Measurements from ENCODE around the gene SPARC.

SPARC gene

DNA sequence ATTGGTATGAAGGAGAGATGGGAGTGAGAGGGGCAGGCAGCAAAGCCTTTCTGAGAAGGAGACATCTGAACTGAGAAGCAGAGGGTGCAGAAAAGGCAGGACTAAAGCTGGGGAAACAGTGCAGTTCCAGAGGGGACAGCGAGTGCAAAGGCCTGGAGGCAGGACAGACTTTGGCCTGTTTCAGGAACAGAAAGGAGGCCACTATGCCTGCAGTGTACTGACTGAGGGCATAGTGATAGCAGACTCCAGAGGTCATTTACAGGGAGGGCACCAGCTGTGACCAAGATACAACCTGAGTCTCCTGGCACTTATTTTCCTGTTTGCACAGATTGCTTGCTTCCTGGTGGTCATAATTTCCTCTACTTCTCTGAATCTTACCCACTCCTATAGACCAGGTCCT is 29.6 kb downstream of the SPARC start:
- DNase-seq: no peak

DNA sequence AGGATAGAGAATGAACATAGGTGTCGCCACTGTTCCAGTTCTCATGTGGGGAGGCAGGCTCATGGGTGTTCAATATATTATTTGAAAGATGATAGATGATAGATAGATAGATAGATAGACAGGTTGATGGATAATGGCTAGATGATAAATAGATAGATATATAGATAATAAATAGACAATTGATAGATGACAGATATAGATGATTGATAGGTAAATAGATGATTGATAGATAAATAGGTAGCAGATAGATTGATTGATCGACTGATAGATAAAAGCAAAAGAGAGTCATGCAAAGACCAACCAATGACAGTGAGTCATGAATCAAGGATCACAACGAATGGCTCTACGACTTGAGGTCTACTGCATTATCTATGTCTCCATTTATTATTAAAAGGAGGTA is 30.4 kb downstream of the SPARC start:
- DNase-seq: no peak

DNA sequence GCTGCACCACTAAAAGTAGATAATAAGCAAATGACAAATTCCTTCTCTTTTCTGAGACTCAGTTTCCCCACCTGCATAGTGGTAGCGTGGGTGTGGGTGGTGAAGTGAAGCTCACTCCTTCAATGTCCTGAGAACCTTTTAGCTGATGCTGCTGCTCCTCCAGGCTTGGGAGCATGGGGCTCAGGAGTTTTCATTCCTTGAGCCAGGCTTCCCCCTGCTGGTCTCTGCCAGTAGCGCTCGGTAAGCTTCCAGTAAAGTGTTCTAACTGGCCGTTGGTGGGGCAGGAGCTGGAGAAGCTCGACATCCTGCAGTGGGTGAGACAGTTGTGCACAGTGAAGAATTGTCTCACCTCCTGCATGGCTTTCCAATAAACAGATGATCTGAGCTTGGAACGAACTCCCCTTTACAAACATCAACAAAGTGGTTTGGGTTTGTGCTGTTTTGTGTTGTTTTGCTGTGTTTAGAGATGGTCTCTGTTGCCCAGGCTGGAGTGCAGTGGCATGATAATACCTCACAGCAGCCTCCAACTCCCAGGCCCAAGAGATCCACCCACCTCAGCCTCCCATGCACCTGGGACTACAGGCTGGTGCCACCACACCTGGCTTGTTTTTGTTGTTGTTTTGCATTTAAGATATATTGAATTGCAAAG is 34.6 kb downstream of the SPARC start:
- DNase-seq: peak; percentile 76

DNA sequence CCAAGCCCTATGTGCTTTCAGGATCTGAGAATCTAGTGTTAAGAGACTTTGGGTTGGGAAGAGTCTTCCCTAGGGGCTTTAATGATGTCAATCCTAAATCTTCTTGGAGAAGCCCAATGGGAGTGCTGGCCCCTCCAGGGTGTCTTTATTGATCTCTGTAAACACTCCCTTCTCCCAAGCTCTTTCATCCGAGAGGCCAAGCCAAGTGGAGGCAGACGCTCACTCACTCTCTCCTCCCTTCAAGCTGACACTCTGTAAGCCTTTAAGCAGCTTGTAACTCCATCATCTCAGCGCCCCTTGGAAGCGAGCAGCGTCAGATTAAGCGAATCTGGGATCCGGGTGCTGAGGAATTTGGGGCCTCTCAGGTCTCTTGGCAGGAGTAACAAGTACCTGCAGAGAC is 37.7 kb downstream of the SPARC start:
- DNase-seq: no peak

DNA sequence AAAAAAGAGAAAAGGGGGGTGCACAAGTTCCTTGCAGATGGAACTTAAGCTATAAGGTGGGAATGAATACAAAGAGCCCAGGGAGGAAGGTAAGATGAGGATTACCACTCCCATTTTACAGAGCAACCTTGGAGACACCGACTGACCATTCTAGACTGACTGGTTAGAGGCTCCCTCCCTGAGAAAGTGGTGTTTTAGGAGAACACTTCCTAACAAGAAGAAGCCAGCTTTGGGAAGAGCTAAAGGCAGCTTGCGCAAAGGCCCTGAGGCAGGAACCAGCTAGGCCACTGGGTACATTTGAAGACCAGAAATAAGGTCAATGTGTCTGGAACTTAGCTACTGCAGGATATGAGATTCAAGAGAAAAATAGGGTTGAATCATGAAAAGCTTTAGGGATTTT is 38.6 kb downstream of the SPARC start:
- DNase-seq: no peak

DNA sequence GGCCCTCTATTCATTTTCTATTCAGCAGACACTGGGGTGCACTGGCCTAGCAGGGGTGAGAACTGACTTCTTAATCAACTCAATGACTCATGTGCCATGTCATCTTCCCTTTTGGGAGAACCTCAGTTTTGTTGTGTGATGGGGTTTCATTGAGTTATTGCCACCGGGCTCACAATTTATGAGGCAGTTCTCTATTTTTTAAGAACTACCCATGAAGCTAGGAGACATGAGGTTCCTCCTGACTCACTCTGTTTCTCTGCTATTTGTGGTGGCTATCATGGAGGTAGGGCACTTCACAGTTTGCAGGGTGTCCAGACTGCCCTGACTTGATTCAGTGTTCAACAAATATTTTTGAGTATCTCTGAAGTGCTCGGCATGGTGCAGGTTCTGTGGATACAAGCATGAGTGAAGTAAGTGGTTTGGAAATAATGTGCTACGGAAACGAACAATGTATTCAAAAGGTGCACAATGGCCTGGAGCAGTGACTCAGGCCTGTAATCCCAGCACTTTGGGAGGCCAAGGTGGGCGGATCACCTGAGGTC is 39.3 kb downstream of the SPARC start:
- peak; percentile 18 for DNase-seq

DNA sequence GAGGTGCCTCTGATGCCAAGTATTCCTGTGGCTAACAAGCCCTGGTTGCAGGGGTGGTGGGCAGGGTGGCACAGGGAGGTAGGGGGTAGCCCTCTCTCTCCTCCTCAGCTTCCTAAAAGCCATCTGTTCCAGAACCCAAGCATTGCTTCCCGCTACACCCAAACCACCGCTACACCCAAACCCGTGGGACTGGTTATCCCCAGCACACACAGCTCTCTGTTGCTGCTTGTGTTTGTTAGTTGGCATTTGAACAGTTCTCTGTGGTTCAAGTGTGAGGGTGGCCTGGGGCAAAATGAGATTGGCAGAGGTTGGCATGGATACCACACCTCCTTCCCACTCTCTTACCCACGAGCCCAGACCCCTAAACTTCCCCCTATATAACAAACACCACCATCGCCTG is 40.4 kb downstream of the SPARC start:
- no peak for DNase-seq

DNA sequence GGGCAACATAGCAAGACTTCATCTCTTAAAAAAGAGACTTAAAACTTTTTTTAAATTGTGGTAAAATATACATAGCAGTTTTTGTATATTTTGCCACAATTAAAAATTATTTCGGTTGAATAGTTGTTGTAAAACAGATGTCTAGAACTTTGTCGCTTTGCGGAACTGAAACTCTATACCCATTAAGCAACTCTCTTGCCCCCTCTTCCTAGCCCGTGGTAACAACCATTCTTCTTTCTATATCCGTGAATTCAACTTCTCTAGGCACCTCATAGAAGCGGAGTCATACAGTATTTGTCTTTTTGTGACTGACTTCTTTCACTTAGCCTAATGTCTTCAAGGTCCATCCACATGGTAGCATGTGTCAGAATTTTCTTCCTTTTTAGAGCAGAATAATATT is 43.3 kb downstream of the SPARC start:
- DNase-seq: no peak

DNA sequence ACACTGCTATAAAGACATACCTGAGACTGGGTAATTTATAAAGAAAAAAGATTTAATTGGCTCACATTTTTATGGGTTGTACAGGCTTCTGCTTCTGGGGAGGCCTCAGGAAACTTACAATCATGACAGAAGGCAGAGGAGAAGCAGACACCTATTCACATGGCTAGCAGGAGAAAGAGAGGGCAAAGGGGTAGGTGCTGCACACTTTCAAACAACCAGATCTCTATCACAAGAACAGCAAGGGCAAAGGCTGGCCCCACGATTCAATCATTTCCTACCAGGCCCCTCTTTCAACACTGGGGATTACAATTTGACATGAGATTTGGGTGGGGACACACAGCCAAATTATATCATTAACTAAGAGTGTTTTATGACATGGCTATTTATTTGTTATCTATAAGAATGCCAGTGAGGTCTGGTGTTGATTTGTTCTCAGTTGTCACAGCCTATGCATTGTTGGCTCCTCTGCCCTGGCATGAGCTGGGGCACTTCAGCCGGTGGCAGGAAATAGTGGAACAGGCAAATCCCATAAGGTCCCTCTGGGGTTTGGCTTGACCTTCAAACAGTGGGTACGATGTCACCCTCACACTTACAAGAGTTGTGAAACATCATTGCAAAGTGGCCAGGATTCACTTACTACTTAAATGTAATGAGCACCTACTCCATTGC is 44.1 kb downstream of the SPARC start:
- no peak for DNase-seq

DNA sequence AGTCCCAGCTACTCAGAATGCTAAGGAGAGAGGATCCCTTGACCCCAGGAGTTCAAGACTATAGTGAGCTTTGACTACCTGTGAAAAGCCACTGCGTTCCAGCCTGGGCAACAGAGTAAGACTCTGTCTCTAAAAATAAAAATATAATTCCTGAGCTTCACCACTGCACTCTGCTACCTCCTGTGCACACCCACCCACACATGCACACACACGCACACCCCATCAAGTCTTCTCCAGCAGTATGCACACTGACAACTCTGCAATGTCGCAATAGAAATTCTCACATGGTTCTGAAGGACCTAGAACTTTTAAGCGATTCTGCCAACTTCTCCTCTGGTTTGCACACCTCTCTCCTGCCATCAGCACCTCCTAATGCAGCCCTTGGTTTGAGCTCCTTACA is 48.1 kb downstream of the SPARC start:
- no peak for DNase-seq

DNA sequence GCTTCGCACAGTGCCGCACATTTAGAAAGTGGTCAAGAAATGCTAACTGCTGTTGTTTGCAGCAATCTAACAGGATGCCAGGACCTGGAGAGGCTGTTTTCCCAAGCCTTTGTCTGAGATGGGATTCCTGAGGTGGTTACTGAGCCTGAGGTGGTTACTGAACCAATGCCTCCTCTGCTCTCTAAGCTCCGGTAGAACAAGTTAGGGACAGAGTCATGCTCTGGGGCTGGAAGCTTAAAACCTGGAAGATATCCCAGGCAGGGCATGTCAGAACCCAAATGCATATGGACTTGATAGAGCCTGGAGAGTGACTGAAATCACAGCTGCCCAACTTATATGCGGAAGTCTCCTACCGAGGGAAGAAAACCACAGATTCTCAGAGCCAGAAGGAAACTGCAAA is 49.0 kb downstream of the SPARC start:
- no peak for DNase-seq

DNA sequence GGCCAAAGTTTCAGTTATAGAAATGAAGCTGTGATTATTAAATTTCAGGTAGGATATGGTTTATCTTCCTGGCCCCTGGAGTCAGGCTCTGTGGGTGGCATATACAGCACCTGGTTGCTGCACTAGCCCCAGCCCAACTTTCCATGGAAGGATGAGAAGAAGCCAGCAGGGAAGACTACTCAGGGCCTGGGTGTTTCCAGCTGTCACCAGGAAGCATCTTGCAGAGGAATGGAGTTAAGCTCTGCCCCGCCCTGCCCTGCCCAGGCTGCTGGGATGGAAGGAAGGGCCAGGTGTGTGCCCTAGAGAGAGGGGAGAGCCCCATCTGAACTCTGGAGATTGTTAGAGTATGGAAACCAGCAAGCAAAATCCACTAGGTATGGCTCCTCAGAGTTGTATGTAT is 52.8 kb downstream of the SPARC start:
- DNase-seq: no peak

DNA sequence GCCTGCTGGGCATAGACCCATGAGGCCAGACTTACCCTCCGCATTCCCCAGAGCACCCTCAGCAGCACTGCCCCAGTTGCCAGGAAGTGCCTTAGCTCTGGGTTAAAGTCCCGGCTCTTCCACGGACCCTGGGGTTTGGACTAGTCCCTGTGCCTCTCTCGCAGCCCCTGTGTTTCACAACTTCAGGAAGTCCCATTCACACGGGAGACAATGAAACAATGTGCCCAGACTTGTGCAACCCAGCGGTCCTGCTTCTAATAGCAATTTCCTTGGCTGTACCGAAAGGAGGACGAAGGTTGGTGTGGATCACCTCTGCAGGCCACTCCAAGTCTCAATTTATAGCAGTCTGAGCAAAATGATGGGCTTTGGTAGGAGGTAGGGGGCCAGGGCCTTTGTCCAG is 53.8 kb downstream of the SPARC start:
- no peak for DNase-seq

DNA sequence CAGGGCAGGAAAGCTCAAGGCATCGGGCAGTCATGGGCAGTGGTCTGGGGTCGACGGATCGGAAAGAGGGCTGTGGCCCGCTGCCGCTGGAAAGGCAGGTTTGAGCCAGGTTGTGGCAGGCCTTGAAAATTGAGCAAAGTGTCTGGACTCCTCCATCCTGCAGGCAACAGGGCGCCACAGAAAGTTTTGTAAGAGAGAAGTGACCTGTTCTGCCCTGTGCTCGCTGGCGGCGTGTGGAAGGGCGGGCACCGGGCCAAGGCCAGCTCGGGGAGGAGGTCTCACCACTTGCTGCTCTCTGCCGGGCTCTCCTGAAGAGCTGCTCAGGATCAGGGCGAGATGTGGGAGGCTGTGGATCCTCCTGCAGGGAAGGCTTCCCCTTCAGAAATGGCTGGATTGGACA is 54.2 kb downstream of the SPARC start:
- DNase-seq: no peak

DNA sequence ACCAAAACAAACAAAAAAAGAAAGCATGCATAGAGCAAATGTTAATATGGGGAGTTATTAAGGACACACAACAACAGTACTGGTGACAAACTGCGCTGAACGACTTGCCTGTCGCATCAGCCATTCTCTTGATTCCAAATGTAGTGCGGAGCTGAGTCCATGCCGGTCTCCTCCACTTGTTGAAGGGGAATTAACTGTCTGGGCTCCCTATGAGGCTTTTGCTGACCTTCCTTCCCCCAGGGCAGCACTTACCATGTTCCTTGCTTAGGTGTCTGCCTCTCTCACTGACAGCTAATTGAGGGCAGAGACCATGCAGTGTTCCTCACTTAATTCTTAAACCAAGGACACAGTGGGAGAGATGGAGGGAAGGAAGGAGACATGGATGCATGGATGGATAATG is 54.8 kb downstream of the SPARC start:
- no peak for DNase-seq

DNA sequence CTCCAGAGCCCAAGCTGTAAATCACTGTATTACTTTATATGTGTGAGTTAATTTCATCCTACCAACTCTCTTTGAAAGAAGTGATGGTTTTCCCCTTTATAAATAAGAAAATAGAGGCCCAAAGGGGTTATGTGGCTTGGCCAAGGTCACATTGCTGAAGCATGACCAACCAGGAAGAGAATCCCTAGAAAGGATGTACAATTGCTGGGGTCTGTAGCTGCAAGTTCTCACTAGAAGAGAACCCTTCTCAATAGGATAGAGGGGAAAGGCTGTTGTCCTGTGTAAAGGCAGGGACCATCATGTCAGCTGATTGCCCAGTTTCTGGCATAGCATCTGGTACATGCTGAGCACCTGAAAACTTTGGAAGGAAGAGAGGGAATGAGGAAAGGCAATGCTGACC is 56.6 kb downstream of the SPARC start:
- DNase-seq: no peak

DNA sequence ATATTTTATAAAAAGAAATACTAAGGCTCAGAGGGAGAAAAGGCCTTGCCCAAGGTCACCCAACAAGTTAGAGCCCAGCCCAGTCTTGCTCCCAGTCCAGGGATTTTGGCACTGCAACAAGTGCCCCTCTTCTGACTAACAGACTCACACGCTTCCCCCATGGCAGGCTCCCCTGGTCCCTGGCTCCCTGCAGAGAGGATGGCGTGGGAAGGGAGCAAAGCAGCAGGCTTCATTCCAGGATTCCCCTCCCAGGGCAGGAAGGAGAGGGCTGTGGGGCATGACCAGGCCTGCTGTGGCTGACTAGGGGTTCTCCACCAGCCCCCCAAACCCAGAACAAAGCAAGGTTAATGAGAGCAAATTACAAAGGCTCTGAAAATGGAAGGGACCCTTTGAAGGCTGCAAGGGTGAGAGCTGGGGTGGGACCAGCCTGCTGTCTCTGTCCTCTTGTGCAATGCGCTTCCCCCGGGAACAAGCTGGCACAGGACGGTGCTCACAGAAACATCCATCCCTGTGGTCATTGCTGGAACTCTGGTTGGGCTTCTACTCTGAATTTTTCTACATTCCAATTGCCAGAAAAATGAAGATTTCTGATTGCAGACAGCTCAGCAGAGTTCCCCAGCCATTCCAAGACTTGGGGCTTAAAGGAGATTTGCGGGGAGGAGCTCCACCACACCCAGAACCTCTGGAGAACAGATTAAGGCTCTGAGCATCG is 58.4 kb downstream of the SPARC start:
- DNase-seq: no peak

DNA sequence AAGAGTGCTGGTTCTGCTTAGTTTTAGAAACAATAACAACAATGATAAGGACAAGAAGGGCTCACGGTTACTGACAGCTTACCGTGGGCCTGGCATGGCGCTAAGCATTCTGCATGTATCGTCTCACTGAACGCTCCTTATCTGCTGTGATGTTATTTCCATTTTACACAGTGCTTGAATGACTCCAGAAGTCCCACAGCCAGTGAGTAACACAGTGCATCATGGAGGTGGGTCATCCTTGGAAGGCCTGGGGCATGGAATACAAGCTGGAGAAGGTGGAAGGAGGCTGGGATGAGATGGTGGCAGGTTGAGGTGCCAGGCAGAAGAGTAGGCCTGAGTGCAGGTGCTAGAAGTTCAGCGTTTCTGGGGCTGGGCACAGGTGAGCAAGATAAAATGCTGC is 59.1 kb downstream of the SPARC start:
- no peak for DNase-seq

DNA sequence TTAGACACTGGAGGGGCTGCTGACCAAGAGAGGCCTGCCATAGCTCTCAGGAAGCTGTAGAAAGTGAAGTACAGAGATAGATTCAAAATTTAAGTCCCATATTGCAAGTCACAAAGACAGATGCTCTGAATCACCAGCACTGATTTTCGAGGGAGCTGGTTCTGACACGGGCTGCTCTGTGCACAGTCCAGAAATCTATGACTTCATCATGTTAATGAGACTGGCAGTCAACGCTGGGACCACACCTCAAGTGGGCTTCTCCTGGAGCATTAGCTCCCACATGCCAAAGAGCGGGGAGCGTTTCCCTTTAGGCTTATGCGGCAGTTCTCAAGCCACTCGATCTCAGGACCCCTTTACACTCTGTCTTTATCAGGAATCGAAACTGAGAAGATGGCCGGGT is 61.4 kb downstream of the SPARC start:
- DNase-seq: no peak

DNA sequence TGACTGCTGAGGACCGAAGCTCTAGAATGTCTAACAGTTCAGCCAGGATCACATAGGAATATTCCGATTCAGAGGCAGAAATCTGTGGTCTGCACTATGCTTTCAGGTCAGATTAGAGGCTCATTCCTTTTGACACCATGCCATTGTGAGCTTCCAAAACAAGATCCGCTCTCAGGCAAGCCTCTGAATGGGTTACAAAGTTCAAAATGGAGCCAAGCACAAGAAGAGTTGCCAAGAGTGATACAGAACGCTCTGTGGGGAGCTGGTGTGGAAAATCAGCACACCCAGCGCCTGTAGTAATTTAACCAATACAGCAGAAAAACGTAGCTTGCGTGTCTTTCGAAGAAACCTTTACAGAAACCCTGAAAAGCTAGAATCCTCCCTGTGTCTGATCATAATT is 62.2 kb downstream of the SPARC start:
- no peak for DNase-seq

DNA sequence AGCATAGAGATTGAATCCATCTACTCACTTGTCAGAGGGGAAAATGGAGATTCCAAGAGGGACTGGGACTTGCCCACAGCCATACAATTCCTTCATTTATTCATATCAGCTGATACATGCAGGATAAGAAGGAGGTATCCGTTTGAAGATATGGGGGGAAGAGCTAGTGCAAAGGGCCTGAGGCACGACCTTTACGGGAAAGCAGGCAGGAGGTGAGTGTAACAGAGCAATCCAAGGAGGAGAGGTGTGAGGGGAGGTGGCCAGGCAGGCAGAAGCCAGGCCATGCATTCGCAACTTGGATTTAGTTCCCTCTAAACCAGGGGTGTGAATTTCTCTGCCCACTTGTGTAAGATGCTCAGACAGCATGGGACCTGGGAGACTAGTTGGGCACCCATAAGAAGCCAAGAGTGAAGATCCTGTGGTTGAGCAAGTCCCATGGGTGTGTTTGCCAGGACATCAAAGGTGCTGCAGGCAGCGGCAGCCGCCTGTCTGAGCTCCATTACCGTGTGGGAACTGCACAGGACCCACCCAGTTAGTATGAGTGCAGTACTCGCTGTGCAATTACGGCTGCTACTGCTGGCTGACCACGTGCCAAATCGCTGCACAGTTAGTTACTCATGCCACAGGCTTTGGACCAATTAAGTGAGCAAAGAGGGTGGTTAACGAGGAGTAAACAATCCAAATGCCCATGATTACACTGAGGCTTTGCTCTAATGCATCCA is 64.2 kb downstream of the SPARC start:
- DNase-seq: no peak

DNA sequence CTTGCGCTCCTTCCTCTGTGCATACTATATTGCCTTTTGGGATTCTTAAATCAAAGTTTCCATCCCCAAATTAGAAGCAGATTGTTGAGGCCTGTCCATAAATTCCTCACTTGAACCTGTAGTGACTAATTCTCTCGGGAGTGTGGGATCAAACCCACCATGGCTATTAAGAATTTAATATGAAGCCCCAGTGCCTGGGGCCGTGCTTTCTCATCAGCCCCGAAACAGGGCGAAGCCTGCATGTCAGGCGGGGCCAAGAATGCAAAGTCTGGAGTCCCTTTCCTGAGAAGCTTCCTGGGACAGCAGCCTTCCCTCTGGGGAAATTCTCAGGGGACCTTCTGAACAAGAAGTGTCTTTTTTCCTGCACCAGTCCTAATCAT is 66.3 kb downstream of the SPARC start:
- DNase-seq: no peak

DNA sequence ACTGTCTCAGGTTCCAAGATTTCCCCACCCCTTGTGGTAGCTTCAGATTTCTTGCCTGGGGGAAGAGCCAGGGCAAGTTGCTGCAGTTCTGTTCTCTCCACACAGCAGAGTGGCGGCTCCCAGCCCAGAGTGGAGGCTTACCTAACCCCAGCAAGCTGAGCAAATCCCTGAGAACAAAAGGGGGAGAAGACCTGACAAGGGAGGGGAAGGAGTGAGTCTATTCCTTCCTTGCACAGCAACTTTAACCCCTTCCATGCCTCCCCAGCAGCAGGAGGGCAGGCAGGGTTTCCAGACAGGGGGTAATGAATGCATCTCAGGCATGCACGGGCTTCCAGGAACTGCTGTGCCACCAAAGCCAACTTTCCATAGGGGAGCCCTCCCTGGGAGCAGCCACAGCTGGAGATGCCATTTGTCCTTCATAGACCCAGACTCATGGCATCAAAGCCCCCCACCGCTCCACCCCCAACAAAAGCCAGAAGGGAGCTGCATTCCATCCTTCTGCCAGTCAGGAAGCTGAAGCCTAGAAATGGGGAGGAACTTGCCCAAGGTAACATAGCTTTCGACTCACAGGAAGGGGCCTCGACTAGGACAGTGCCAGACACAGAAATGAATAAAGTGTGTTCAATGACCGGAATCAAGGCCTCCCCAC is 66.8 kb downstream of the SPARC start:
- no peak for DNase-seq
